ENCODE measurements around the gene CASTOR1. TPM values are rescaled to one million over a fixed set of nuclear protein-coding genes. Genes with fewer than 3 reads are reported as not detected.
A peak's percentile ranks its signal among the peaks of the same experiment; 100 is the strongest.

The CASTOR1 gene
- total RNA-seq, 1 experiment from 2014 or later, result 16.0 TPM

GRCh38 chr22:30290342-30291057, 1.2 kb upstream of the CASTOR1 start:
- no peak for DNase-seq (ENCODE audit: low spot score)
- no peak for ATAC-seq
- peak overlapping the region; percentile 80 for H3K4me3 Mint-ChIP-seq
- peaks cover 11% of the 10 kb centered on the region for H3K4me1 Mint-ChIP-seq
- ChIA-PET CTCF (interaction anchor here (1.2 to 6.3 kb wide), 9 partner anchors 10 to 601 kb away, joined by 3 to 193 read pairs (median 48); partner anchors contain the start of genes MTFP1, RNF215 and TBC1D10A), POLR2A (interaction anchor here (0.5 to 1.9 kb wide), 5 partner anchors 8 to 45 kb away, joined by 3 to 7 read pairs (median 4); partner anchors contain the start of gene TBC1D10A)
- TF ChIP-seq ETV6 (CRISPR knock-in tag; IDR thresholded peaks at IDR 0.05) (no peak), CDX4 (CRISPR knock-in tag; IDR thresholded peaks at IDR 0.05; ENCODE audit: borderline replicate concordance) (no peak), TEAD4 (CRISPR knock-in tag; IDR thresholded peaks at IDR 0.05) (no peak), PREB (CRISPR knock-in tag; IDR thresholded peaks at IDR 0.05; ENCODE audit: borderline replicate concordance) (no peak)
- no peak overlapping the region for H3K27ac Mint-ChIP-seq
- no peaks in the 10 kb centered on the region for H3K9me3 Mint-ChIP-seq
- H3K36me3 Mint-ChIP-seq, result no peaks in the 10 kb centered on the region
- H3K27me3 Mint-ChIP-seq (ENCODE audit: low read depth), result peaks cover 3% of the 10 kb centered on the region

GRCh38 chr22:30289980-30290313, 642 bp upstream of the CASTOR1 start:
- ChIA-PET CTCF (interaction anchor here (1.0 to 6.3 kb wide), 12 partner anchors 11 to 600 kb away, joined by 3 to 193 read pairs (median 20); partner anchors contain the start of genes MTFP1, RNF215 and TBC1D10A), POLR2A (interaction anchor here (0.5 to 1.9 kb wide), 4 partner anchors 9 to 44 kb away, joined by 3 to 7 read pairs (median 4); partner anchors contain the start of gene TBC1D10A)
- Mint-ChIP-seq H3K9me3 (no peaks in the 10 kb centered on the region), H3K36me3 (no peaks in the 10 kb centered on the region), H3K27me3 (ENCODE audit: low read depth) (peaks cover 3% of the 10 kb centered on the region), H3K4me1 (peaks cover 11% of the 10 kb centered on the region), H3K27ac (peak overlapping the region; percentile 53; the same call in 1 of the 2 replicates), H3K4me3 (peak overlapping the region; percentile 80)
- TF ChIP-seq E2F1 (CRISPR knock-in tag; IDR thresholded peaks at IDR 0.05) (no peak), GRHL2 (CRISPR knock-in tag; IDR thresholded peaks at IDR 0.05; ENCODE audit: insufficient replicate concordance, severe bottlenecking) (no peak), FOXP1 (CRISPR knock-in tag; IDR thresholded peaks at IDR 0.05; ENCODE audit: borderline replicate concordance) (no peak), KAT7 (CRISPR knock-in tag; IDR thresholded peaks at IDR 0.05; ENCODE audit: borderline replicate concordance) (no peak), ATF6 (CRISPR knock-in tag; IDR thresholded peaks at IDR 0.05) (no peak), ZNF232 (CRISPR knock-in tag; IDR thresholded peaks at IDR 0.05) (no peak), ZNF219 (CRISPR knock-in tag; IDR thresholded peaks at IDR 0.05; ENCODE audit: borderline replicate concordance) (no peak), NR2C2 (CRISPR knock-in tag; IDR thresholded peaks at IDR 0.05) (no peak), TEAD1 (CRISPR knock-in tag; IDR thresholded peaks at IDR 0.05) (no peak)
- TF ChIP-seq, protein P1, sequence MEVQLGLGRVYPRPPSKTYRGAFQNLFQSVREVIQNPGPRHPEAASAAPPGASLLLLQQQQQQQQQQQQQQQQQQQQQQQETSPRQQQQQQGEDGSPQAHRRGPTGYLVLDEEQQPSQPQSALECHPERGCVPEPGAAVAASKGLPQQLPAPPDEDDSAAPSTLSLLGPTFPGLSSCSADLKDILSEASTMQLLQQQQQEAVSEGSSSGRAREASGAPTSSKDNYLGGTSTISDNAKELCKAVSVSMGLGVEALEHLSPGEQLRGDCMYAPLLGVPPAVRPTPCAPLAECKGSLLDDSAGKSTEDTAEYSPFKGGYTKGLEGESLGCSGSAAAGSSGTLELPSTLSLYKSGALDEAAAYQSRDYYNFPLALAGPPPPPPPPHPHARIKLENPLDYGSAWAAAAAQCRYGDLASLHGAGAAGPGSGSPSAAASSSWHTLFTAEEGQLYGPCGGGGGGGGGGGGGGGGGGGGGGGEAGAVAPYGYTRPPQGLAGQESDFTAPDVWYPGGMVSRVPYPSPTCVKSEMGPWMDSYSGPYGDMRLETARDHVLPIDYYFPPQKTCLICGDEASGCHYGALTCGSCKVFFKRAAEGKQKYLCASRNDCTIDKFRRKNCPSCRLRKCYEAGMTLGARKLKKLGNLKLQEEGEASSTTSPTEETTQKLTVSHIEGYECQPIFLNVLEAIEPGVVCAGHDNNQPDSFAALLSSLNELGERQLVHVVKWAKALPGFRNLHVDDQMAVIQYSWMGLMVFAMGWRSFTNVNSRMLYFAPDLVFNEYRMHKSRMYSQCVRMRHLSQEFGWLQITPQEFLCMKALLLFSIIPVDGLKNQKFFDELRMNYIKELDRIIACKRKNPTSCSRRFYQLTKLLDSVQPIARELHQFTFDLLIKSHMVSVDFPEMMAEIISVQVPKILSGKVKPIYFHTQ (CRISPR knock-in tag; IDR thresholded peaks at IDR 0.05), result no peak
- DNase-seq (ENCODE audit: low spot score), result no peak
- peak; percentile 13 for ATAC-seq
